Astrocyte (in vitro differentiated cells and primary cell): Measurements from ENCODE around the gene CACNA2D1. TPM values are rescaled to one million over a fixed set of nuclear protein-coding genes. Genes with fewer than 3 reads are reported as not detected.

Source experiments
- DNase-seq: peaks from one replicate; pipeline ENCODE4 v3.0.0-alpha.2; 2010; ENCODE audit warnings: low read depth
- FAIRE-seq: peaks from 2 replicates; lab custom pipeline; 2011; peaks lifted over from hg19 to GRCh38; lab: Jason Lieb, UNC
- H2AFZ ChIP-seq: 2 replicates; pipeline ENCODE4 v1.6.0; 2012; ENCODE audit warnings: low read depth, low read length, inconsistent platforms
- H3K27ac ChIP-seq: 2 replicates; pipeline ENCODE4 v1.5.1; 2011; ENCODE audit warnings: low read depth, low read length, inconsistent platforms
- H3K27me3 ChIP-seq: 2 replicates; pipeline ENCODE4 v1.6.0; 2011; ENCODE audit warnings: low read length, inconsistent platforms; ENCODE audit not compliant: insufficient read depth
- H3K36me3 ChIP-seq: 2 replicates; pipeline ENCODE4 v1.5.1; 2011; ENCODE audit warnings: low read length, inconsistent platforms; ENCODE audit not compliant: insufficient read depth
- H3K4me1 ChIP-seq: 2 replicates; pipeline ENCODE4 v1.5.1; 2011; ENCODE audit warnings: low read length, inconsistent platforms; ENCODE audit not compliant: insufficient read depth
- H3K4me2 ChIP-seq: 2 replicates; pipeline ENCODE4 v1.6.0; 2012; ENCODE audit warnings: low read length, inconsistent platforms
- H3K4me3 ChIP-seq: 2 replicates; pipeline ENCODE4 v1.5.1; 2011; ENCODE audit warnings: low read depth, mild to moderate bottlenecking, low read length, inconsistent platforms; ENCODE audit not compliant: insufficient read depth
- H3K79me2 ChIP-seq: 2 replicates; pipeline ENCODE4 v1.6.0; 2012; ENCODE audit warnings: mild to moderate bottlenecking, low read length, inconsistent platforms; ENCODE audit not compliant: insufficient read depth
- H3K9ac ChIP-seq: 2 replicates; pipeline ENCODE4 v1.6.0; 2012; ENCODE audit warnings: mild to moderate bottlenecking, low read length, inconsistent platforms
- H3K9me3 ChIP-seq: 2 replicates; pipeline ENCODE4 v1.5.1; 2012; ENCODE audit warnings: low read depth, mild to moderate bottlenecking, low read length, inconsistent platforms; ENCODE audit not compliant: insufficient read depth
- H4K20me1 ChIP-seq: 2 replicates; pipeline ENCODE4 v1.6.0; 2012; ENCODE audit warnings: low read length, inconsistent platforms; ENCODE audit not compliant: insufficient read depth
- H3K27ac Mint-ChIP-seq: one replicate; pipeline ENCODE4 v1.8.0; 2021; ENCODE audit warnings: mild to moderate bottlenecking, mixed read lengths; ENCODE audit not compliant: unreplicated experiment
- H3K27me3 Mint-ChIP-seq: one replicate; pipeline ENCODE4 v1.8.0; 2021; ENCODE audit warnings: low read depth, mixed read lengths; ENCODE audit not compliant: unreplicated experiment
- H3K36me3 Mint-ChIP-seq: one replicate; pipeline ENCODE4 v1.8.0; 2021; ENCODE audit warnings: low read depth, mixed read lengths; ENCODE audit not compliant: unreplicated experiment
- H3K4me1 Mint-ChIP-seq: one replicate; pipeline ENCODE4 v1.8.0; 2021; ENCODE audit warnings: low read depth, mixed read lengths; ENCODE audit not compliant: unreplicated experiment
- H3K4me3 Mint-ChIP-seq: one replicate; pipeline ENCODE4 v1.8.0; 2021; ENCODE audit warnings: mild to moderate bottlenecking, moderate library complexity, mixed read lengths; ENCODE audit not compliant: unreplicated experiment
- H3K9me3 Mint-ChIP-seq: one replicate; pipeline ENCODE4 v1.8.0; 2021; ENCODE audit warnings: mild to moderate bottlenecking, mixed read lengths; ENCODE audit not compliant: unreplicated experiment
- EZH2 ChIP-seq: IDR thresholded peaks from 2 replicates; pipeline ENCODE4 v1.6.1; 2012; ENCODE audit warnings: mild to moderate bottlenecking, low read length, inconsistent platforms; ENCODE audit not compliant: insufficient read depth
- total RNA-seq: library from RNA; stranded (reverse); gene quantifications from 2 replicates; pipeline ENCODE4 v1.2.1, GENCODE V29; 2021
- TF ChIP-seq, protein P1 (sequence below): IDR thresholded peaks from 2 replicates; pipeline ENCODE4 v1.5.1; 2011; ENCODE audit warnings: low read depth, mild to moderate bottlenecking, inconsistent platforms, low read length, moderate library complexity; ENCODE audit not compliant: insufficient read depth

The CACNA2D1 gene
- total RNA-seq, 1 donor from 2014 or later: 53.4 TPM

DNA sequence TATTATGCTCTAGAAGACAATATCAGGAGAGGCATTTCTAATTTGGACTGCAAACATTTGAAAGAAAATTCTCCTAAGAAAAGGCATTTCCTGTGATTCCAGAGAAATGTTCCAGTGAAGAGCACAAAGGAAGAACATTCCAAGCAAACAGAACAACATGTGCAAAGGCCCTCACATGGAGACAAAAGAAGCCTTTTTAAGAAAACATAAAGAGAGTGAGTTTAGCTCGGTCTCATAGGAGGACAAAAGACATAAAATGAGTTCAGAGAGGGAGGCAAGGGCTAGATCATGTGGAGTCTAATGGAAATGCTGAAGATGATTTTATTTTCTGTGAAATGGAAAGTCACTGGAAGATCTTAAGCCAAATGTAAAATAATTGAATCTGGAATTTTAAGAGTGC lies 404.0 kb downstream of the CACNA2D1 start:
- no peak for DNase-seq
- peak overlapping the region; percentile 0 for H3K27ac Mint-ChIP-seq
- peaks cover 2% of the 10 kb centered on the region for H3K36me3 Mint-ChIP-seq

DNA sequence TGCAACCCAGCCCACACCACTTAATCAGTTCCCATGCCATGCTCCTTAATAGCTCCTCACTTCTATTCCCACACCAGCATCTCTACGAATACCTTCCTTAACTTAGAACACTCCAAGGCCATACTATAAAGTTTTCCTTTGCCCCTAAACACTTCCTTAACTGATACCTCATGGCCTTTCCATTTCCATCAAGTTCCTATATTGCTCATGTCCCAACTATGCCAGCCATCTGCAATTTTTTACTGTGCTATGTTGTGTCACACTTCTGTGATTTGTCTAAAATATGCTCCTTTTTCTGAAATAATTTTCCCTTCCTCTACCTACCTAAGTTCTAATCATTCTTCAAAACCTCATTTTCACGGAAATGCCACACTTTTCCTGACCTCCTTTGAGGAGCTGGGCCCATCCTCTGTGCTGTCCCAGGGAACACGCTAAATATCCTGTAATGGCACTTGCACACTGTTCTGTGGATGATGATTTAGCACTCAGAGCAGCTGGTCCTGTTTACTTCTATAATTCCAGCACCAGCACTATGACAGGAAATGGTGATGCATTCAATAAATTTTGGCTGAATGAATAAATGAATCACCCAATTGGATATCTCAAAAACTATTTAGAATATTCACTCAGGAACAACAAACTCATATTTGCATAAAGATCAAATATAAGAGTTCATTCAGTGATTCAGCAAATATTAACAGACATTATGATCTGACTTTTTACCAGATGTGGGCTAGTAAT lies 407.3 kb downstream of the CACNA2D1 start:
- H3K36me3 Mint-ChIP-seq: peaks cover 2% of the 10 kb centered on the region
- peak overlapping the region; percentile 60 for H3K4me2 ChIP-seq
- no peaks in the 10 kb centered on the region for H3K9me3 ChIP-seq
- peaks cover 28% of the 10 kb centered on the region for H3K4me1 Mint-ChIP-seq
- no peaks in the 10 kb centered on the region for H3K79me2 ChIP-seq
- H3K27me3 Mint-ChIP-seq: no peaks in the 10 kb centered on the region
- no peaks in the 10 kb centered on the region for H3K36me3 ChIP-seq
- peak overlapping the region; percentile 63 for H3K27ac ChIP-seq
- peak; percentile 73 for FAIRE-seq
- peak overlapping the region; percentile 88 for H3K27ac Mint-ChIP-seq
- H2AFZ ChIP-seq: no peak overlapping the region
- DNase-seq: peak; percentile 80
- H4K20me1 ChIP-seq: no peaks in the 10 kb centered on the region
- H3K9me3 Mint-ChIP-seq: no peaks in the 10 kb centered on the region
- no peak overlapping the region for H3K4me3 Mint-ChIP-seq
- H3K4me3 ChIP-seq: no peak overlapping the region
- no peaks in the 10 kb centered on the region for H3K27me3 ChIP-seq
- peaks cover 11% of the 10 kb centered on the region for H3K4me1 ChIP-seq
- TF ChIP-seq, protein P1, sequence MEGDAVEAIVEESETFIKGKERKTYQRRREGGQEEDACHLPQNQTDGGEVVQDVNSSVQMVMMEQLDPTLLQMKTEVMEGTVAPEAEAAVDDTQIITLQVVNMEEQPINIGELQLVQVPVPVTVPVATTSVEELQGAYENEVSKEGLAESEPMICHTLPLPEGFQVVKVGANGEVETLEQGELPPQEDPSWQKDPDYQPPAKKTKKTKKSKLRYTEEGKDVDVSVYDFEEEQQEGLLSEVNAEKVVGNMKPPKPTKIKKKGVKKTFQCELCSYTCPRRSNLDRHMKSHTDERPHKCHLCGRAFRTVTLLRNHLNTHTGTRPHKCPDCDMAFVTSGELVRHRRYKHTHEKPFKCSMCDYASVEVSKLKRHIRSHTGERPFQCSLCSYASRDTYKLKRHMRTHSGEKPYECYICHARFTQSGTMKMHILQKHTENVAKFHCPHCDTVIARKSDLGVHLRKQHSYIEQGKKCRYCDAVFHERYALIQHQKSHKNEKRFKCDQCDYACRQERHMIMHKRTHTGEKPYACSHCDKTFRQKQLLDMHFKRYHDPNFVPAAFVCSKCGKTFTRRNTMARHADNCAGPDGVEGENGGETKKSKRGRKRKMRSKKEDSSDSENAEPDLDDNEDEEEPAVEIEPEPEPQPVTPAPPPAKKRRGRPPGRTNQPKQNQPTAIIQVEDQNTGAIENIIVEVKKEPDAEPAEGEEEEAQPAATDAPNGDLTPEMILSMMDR: no peak
- TF ChIP-seq EZH2: no peak
- peak overlapping the region; percentile 29 for H3K9ac ChIP-seq

More for the DNA sequence above, 404.0 kb downstream of the CACNA2D1 start:
- no peaks in the 10 kb centered on the region for H3K79me2 ChIP-seq
- H3K4me1 Mint-ChIP-seq: peaks cover 28% of the 10 kb centered on the region
- peak overlapping the region; percentile 19 for H2AFZ ChIP-seq
- H3K9me3 Mint-ChIP-seq: no peaks in the 10 kb centered on the region
- H3K36me3 ChIP-seq: no peaks in the 10 kb centered on the region
- no peak overlapping the region for H3K9ac ChIP-seq
- no peaks in the 10 kb centered on the region for H3K27me3 ChIP-seq
- FAIRE-seq: no peak
- no peaks in the 10 kb centered on the region for H4K20me1 ChIP-seq
- TF ChIP-seq, protein P1: no peak
- no peak for TF ChIP-seq EZH2
- peak overlapping the region; percentile 10 for H3K4me3 Mint-ChIP-seq
- H3K4me3 ChIP-seq: no peak overlapping the region
- H3K4me2 ChIP-seq: no peak overlapping the region
- no peaks in the 10 kb centered on the region for H3K27me3 Mint-ChIP-seq
- H3K9me3 ChIP-seq: no peaks in the 10 kb centered on the region
- H3K4me1 ChIP-seq: peaks cover 11% of the 10 kb centered on the region
- no peak overlapping the region for H3K27ac ChIP-seq

DNA sequence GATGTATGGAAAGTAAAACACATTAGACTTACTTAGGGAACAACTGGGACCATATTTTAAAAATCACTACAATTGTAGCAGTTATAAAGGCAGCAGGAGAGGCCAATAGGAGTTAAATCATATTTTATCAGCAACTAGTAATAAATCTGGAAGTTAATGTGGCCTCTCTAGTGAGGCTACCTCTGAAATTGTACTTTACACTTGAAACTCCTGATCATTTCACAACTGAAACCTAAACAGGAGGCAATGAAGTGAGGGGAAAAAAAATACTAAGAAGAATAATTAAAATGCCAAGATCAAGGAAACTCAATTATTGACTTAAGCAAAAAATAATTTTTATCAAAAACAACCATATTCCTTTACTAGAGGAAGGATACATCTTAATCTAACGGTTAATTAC lies 408.1 kb downstream of the CACNA2D1 start:
- no peak overlapping the region for H3K4me3 Mint-ChIP-seq
- Histone ChIP-seq H3K27me3 (no peaks in the 10 kb centered on the region), H3K79me2 (no peaks in the 10 kb centered on the region), H2AFZ (no peak overlapping the region), H4K20me1 (no peaks in the 10 kb centered on the region), H3K36me3 (no peaks in the 10 kb centered on the region), H3K27ac (peak overlapping the region; percentile 63), H3K9me3 (no peaks in the 10 kb centered on the region), H3K4me3 (no peak overlapping the region), H3K4me1 (peaks cover 11% of the 10 kb centered on the region), H3K9ac (no peak overlapping the region), H3K4me2 (no peak overlapping the region)
- H3K27me3 Mint-ChIP-seq: no peaks in the 10 kb centered on the region
- DNase-seq (no peak), FAIRE-seq (no peak)
- H3K4me1 Mint-ChIP-seq: peaks cover 28% of the 10 kb centered on the region
- TF ChIP-seq EZH2: no peak
- TF ChIP-seq, protein P1: no peak
- H3K9me3 Mint-ChIP-seq: no peaks in the 10 kb centered on the region
- peaks cover 2% of the 10 kb centered on the region for H3K36me3 Mint-ChIP-seq
- no peak overlapping the region for H3K27ac Mint-ChIP-seq
